Measurements from ENCODE around the gene CD82. TPM values are rescaled to one million over a fixed set of nuclear protein-coding genes. Genes with fewer than 3 reads are reported as not detected.
A peak's percentile ranks its signal among the peaks of the same experiment; 100 is the strongest.

Gene CD82
- total RNA-seq, 1 donor from 2014 or later, result 8.8 TPM

DNA sequence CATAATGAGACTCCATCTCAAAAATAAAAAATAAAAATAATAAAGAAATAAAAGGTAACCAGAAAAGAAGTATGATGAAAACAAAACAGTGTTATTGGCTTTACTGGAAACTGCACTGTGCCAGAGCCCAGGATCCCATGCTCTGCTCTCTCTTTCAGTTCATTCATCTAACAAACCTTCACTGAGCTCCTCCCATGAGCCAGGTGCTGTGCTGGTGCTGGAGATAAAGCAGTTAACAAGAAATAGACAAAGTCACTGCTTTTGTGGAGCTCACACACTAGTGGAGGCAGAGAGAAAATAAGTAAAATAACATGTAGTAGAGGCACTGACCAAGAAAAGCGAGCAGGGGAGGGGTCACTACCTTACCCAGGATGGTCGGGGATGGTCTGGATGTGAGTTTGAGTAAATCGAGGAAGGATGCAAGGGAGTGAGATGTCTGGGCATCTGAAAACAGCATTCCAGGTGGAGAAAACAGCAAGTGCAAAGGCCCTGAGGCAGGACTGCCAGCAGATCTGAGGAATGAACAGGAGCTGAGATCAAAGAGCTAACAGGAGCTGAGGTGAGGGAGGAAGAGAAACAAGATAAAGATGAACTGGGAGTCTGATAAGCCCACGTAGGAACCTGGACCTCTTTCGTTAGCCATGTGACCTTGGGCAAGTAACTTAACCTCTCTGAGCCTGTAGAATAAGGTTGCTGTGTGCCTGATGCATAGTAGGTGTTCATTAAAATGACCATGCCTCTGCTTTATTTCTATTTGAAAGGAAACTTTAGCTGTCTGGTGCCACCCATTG is 31.3 kb upstream of the CD82 start:
- H3K9me3 ChIP-seq (ENCODE audit: low read depth), result no peaks in the 10 kb centered on the region
- no peak overlapping the region for H3K4me3 ChIP-seq
- no peak overlapping the region for H3K27ac Mint-ChIP-seq
- H3K79me2 ChIP-seq (ENCODE audit: low read depth), result no peaks in the 10 kb centered on the region
- H3K4me1 Mint-ChIP-seq, result peaks cover 36% of the 10 kb centered on the region
- TF ChIP-seq, protein P1, sequence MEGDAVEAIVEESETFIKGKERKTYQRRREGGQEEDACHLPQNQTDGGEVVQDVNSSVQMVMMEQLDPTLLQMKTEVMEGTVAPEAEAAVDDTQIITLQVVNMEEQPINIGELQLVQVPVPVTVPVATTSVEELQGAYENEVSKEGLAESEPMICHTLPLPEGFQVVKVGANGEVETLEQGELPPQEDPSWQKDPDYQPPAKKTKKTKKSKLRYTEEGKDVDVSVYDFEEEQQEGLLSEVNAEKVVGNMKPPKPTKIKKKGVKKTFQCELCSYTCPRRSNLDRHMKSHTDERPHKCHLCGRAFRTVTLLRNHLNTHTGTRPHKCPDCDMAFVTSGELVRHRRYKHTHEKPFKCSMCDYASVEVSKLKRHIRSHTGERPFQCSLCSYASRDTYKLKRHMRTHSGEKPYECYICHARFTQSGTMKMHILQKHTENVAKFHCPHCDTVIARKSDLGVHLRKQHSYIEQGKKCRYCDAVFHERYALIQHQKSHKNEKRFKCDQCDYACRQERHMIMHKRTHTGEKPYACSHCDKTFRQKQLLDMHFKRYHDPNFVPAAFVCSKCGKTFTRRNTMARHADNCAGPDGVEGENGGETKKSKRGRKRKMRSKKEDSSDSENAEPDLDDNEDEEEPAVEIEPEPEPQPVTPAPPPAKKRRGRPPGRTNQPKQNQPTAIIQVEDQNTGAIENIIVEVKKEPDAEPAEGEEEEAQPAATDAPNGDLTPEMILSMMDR (IDR thresholded peaks at IDR 0.05), result no peak
- TF ChIP-seq EZH2phosphoT487 (IDR thresholded peaks at IDR 0.05) (no peak), EZH2 (IDR thresholded peaks at IDR 0.05) (no peak)
- H3K27me3 Mint-ChIP-seq (ENCODE audit: insufficient read depth, low read depth), result peaks cover 28% of the 10 kb centered on the region
- H3K4me1 ChIP-seq, result no peaks in the 10 kb centered on the region
- no peaks in the 10 kb centered on the region for H3K36me3 ChIP-seq
- no peak for DNase-seq (ENCODE audit: low spot score)
- no peak overlapping the region for H3K27ac ChIP-seq
- H3K36me3 Mint-ChIP-seq, result no peaks in the 10 kb centered on the region
- peaks cover 3% of the 10 kb centered on the region for H3F3A ChIP-seq (ENCODE audit: low read depth)
- H2AFZ ChIP-seq (replicated peaks), result no peak overlapping the region
- H4K20me1 ChIP-seq (ENCODE audit: low read depth), result no peaks in the 10 kb centered on the region
- no peak overlapping the region for H3K4me3 Mint-ChIP-seq
- H3K27me3 ChIP-seq, result peaks cover 10% of the 10 kb centered on the region
- no peak overlapping the region for H3K9ac ChIP-seq
- no peak overlapping the region for H3K4me2 ChIP-seq
- peaks cover 3% of the 10 kb centered on the region for H3K9me3 Mint-ChIP-seq

DNA sequence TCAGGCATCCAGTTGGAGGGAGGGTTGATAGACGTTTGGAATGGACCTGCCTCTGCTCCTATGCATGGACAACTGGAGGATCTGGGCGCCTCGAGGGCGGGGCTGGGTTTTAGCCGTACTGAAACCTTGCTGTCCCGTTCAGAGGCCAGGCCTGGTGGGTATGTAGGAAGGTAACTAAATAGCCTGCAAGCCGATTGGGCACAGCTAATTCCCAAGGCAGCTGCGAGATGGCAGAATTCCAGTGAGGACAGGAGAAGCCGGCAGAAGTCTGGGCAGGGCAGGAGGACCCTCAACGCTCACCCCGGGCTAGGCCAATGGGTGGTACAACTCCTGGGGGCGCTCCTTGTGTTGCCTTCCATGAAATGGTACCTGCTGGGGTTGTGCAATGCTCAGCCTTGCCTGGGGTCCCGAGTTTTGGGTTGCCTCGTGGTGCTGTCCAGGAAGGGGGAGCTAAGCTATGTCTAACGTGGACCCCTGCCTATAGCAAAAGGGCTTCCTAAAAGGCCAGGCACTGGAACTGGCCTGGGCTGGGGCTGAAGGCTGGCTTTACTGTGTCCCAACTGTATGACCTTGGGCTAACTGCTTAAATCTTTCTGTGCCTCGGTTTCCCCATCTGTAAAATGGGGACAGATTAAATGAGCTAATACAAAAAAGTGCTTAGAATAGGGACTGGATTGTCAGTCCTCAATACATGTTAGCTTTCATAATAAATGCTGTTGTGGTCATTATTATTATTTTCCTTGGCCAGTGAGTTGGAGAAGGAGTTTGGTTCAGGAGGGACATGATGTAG is 30.1 kb upstream of the CD82 start:
- peaks cover 6% of the 10 kb centered on the region for H3K4me1 ChIP-seq
- no peaks in the 10 kb centered on the region for H3K79me2 ChIP-seq (ENCODE audit: low read depth)
- H3K36me3 Mint-ChIP-seq, result no peaks in the 10 kb centered on the region
- no peak for TF ChIP-seq EZH2 (IDR thresholded peaks at IDR 0.05)
- TF ChIP-seq, protein P1 (IDR thresholded peaks at IDR 0.05), result no peak
- TF ChIP-seq EZH2phosphoT487 (IDR thresholded peaks at IDR 0.05), result no peak
- H3K27ac Mint-ChIP-seq, result peak overlapping the region; percentile 57
- no peak overlapping the region for H3K4me2 ChIP-seq
- H3K36me3 ChIP-seq, result no peaks in the 10 kb centered on the region
- H3K4me1 Mint-ChIP-seq, result peaks cover 28% of the 10 kb centered on the region
- H3K4me3 Mint-ChIP-seq, result peak overlapping the region; percentile 3
- H3K27me3 ChIP-seq, result peaks cover 10% of the 10 kb centered on the region
- no peaks in the 10 kb centered on the region for H3K9me3 ChIP-seq (ENCODE audit: low read depth)
- H4K20me1 ChIP-seq (ENCODE audit: low read depth), result no peaks in the 10 kb centered on the region
- no peak overlapping the region for H3K9ac ChIP-seq
- H2AFZ ChIP-seq (replicated peaks), result no peak overlapping the region
- peaks cover 3% of the 10 kb centered on the region for H3K9me3 Mint-ChIP-seq
- H3K27me3 Mint-ChIP-seq (ENCODE audit: insufficient read depth, low read depth), result peaks cover 24% of the 10 kb centered on the region
- peaks cover 3% of the 10 kb centered on the region for H3F3A ChIP-seq (ENCODE audit: low read depth)
- no peak overlapping the region for H3K27ac ChIP-seq
- no peak overlapping the region for H3K4me3 ChIP-seq
- DNase-seq (ENCODE audit: low spot score), result no peak

DNA sequence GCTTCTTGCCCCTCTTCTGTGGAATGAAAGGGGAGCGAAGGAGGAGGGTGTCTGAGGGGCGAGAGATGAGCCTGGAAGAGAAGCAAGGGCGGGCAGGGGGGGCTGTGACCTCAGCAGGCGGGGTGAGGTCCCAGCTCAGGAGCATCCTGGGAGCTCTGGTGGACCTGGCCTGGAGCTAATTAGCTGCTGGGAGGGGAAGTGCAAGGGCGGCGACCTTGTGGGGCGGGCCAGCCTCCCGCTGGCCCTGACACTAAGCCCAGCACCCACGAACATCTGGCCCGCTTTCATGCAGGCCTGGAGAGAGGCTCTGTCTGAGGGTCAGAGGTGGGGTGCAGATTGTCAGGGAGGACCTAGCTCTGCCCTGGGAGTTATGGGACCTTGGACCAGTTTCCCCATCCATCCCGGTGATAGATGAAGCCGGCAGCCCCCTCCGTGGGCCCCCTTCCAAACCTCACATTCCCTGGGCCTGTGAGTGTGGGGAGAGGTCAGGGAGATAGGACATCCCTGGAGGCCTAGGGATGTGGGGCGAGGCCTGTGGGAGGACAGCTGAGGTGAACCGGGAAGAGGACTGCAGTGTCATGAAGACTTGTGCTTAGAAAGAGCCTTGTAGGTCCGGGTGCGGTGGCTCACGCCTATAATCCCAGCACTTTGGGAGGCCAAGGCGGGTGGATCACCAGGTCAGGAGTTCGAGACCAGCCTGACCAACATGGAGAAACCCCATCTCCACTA is 28.5 kb upstream of the CD82 start:
- peaks cover 3% of the 10 kb centered on the region for H3F3A ChIP-seq (ENCODE audit: low read depth)
- no peak overlapping the region for H2AFZ ChIP-seq (replicated peaks)
- no peaks in the 10 kb centered on the region for H3K36me3 ChIP-seq
- no peaks in the 10 kb centered on the region for H4K20me1 ChIP-seq (ENCODE audit: low read depth)
- no peak overlapping the region for H3K27ac ChIP-seq
- no peak overlapping the region for H3K4me3 Mint-ChIP-seq
- peaks cover 24% of the 10 kb centered on the region for H3K27me3 Mint-ChIP-seq (ENCODE audit: insufficient read depth, low read depth)
- H3K4me1 ChIP-seq, result peaks cover 6% of the 10 kb centered on the region
- peaks cover 10% of the 10 kb centered on the region for H3K27me3 ChIP-seq
- no peak for TF ChIP-seq EZH2phosphoT487 (IDR thresholded peaks at IDR 0.05)
- TF ChIP-seq, protein P1 (IDR thresholded peaks at IDR 0.05), result no peak
- TF ChIP-seq EZH2 (IDR thresholded peaks at IDR 0.05), result no peak
- peaks cover 16% of the 10 kb centered on the region for H3K4me1 Mint-ChIP-seq
- H3K9me3 Mint-ChIP-seq, result peaks cover 3% of the 10 kb centered on the region
- no peaks in the 10 kb centered on the region for H3K9me3 ChIP-seq (ENCODE audit: low read depth)
- no peak overlapping the region for H3K4me2 ChIP-seq
- no peaks in the 10 kb centered on the region for H3K36me3 Mint-ChIP-seq
- H3K79me2 ChIP-seq (ENCODE audit: low read depth), result no peaks in the 10 kb centered on the region
- H3K27ac Mint-ChIP-seq, result peak overlapping the region; percentile 81
- H3K4me3 ChIP-seq, result no peak overlapping the region
- no peak overlapping the region for H3K9ac ChIP-seq
- DNase-seq (ENCODE audit: low spot score), result no peak
